ENCODE data around the gene SHB.
"Not testable (repeated sequence)": the region's sequence is repeated elsewhere in the genome, so short reads cannot be mapped to it uniquely, and the experiment has no call there.

SHB gene

GRCh38 chr9:37887977-37888583, 180.9 kb downstream of the SHB start:
- H3K36me3 ChIP-seq (ENCODE audit: control insufficient read depth in 1 of 2, insufficient read depth in 2 of 2, low read length in 2 of 2) = peaks cover 2 to 24% of the 10 kb centered on the region in 2 donors
- not testable (repeated sequence) for H3K4me1 ChIP-seq (ENCODE audit: control insufficient read depth in 1 of 2, insufficient read depth in 2 of 2, low read length in 2 of 2); H3K27ac ChIP-seq (ENCODE audit: low read depth, low read length); H3K4me3 ChIP-seq (ENCODE audit: low read depth in 1 of 2, low read length in 2 of 2); H3K9ac ChIP-seq (ENCODE audit: low read depth in 1 of 2, low read length in 2 of 2); H3K27me3 ChIP-seq (ENCODE audit: control insufficient read depth in 1 of 2, insufficient read depth in 2 of 2, low read length in 2 of 2); H3K9me3 ChIP-seq (ENCODE audit: control insufficient read depth in 1 of 2, low read length in 2 of 2)

- no peak overlapping the region for H3K9ac ChIP-seq (ENCODE audit: low read depth in 1 of 2, low read length in 2 of 2)
- H3K36me3 ChIP-seq (ENCODE audit: control insufficient read depth in 1 of 2, insufficient read depth in 2 of 2, low read length in 2 of 2) = peaks cover 3 to 15% of the 10 kb centered on the region in 2 donors
- H3K4me1 ChIP-seq (ENCODE audit: control insufficient read depth in 1 of 2, insufficient read depth in 2 of 2, low read length in 2 of 2) = no peaks in the 10 kb centered on the region
- H3K4me3 ChIP-seq (ENCODE audit: low read depth in 1 of 2, low read length in 2 of 2) = no peak overlapping the region
- no peaks in the 10 kb centered on the region for H3K27me3 ChIP-seq (ENCODE audit: control insufficient read depth in 1 of 2, insufficient read depth in 2 of 2, low read length in 2 of 2)
- peaks cover 3 to 5% of the 10 kb centered on the region in 2 donors for H3K9me3 ChIP-seq (ENCODE audit: control insufficient read depth in 1 of 2, low read length in 2 of 2)
- no peak overlapping the region for H3K27ac ChIP-seq (ENCODE audit: low read depth, low read length)
These were observed 188.0 kb downstream of the SHB start for GRCh38 chr9:37880916-37881479.

- Histone ChIP-seq H3K27ac (ENCODE audit: low read depth, low read length) (no peak overlapping the region), H3K4me1 (ENCODE audit: control insufficient read depth in 1 of 2, insufficient read depth in 2 of 2, low read length in 2 of 2) (no peaks in the 10 kb centered on the region), H3K9ac (ENCODE audit: low read depth in 1 of 2, low read length in 2 of 2) (no peak overlapping the region), H3K27me3 (ENCODE audit: control insufficient read depth in 1 of 2, insufficient read depth in 2 of 2, low read length in 2 of 2) (no peaks in the 10 kb centered on the region), H3K4me3 (ENCODE audit: low read depth in 1 of 2, low read length in 2 of 2) (no peak overlapping the region), H3K36me3 (ENCODE audit: control insufficient read depth in 1 of 2, insufficient read depth in 2 of 2, low read length in 2 of 2) (peaks cover 3 to 9% of the 10 kb centered on the region in 2 donors), H3K9me3 (ENCODE audit: control insufficient read depth in 1 of 2, low read length in 2 of 2) (peaks cover 3 to 5% of the 10 kb centered on the region in 2 donors)
These were observed 192.7 kb downstream of the SHB start for GRCh38 chr9:37876376-37876775.

GRCh38 chr9:37873955-37874354, 195.1 kb downstream of the SHB start:
- Histone ChIP-seq H3K27ac (ENCODE audit: low read depth, low read length) (no peak overlapping the region), H3K4me1 (ENCODE audit: control insufficient read depth in 1 of 2, insufficient read depth in 2 of 2, low read length in 2 of 2) (no peaks in the 10 kb centered on the region), H3K4me3 (ENCODE audit: low read depth in 1 of 2, low read length in 2 of 2) (no peak overlapping the region), H3K27me3 (ENCODE audit: control insufficient read depth in 1 of 2, insufficient read depth in 2 of 2, low read length in 2 of 2) (no peaks in the 10 kb centered on the region), H3K9ac (ENCODE audit: low read depth in 1 of 2, low read length in 2 of 2) (no peak overlapping the region), H3K36me3 (ENCODE audit: control insufficient read depth in 1 of 2, insufficient read depth in 2 of 2, low read length in 2 of 2) (peaks cover 3 to 4% of the 10 kb centered on the region in 2 donors), H3K9me3 (ENCODE audit: control insufficient read depth in 1 of 2, low read length in 2 of 2) (peaks cover 3 to 5% of the 10 kb centered on the region in 2 donors)

- no peak overlapping the region for H3K9ac ChIP-seq (ENCODE audit: low read depth in 1 of 2, low read length in 2 of 2)
- no peaks in the 10 kb centered on the region for H3K9me3 ChIP-seq (ENCODE audit: control insufficient read depth in 1 of 2, low read length in 2 of 2)
- no peak overlapping the region for H3K4me3 ChIP-seq (ENCODE audit: low read depth in 1 of 2, low read length in 2 of 2)
- H3K4me1 ChIP-seq (ENCODE audit: control insufficient read depth in 1 of 2, insufficient read depth in 2 of 2, low read length in 2 of 2) = peaks cover 0 to under 1% of the 10 kb centered on the region in 2 donors
- no peak overlapping the region for H3K27ac ChIP-seq (ENCODE audit: low read depth, low read length)
- no peaks in the 10 kb centered on the region for H3K27me3 ChIP-seq (ENCODE audit: control insufficient read depth in 1 of 2, insufficient read depth in 2 of 2, low read length in 2 of 2)
- no peaks in the 10 kb centered on the region for H3K36me3 ChIP-seq (ENCODE audit: control insufficient read depth in 1 of 2, insufficient read depth in 2 of 2, low read length in 2 of 2)
These were observed 198.2 kb downstream of the SHB start for GRCh38 chr9:37870799-37871176.

GRCh38 chr9:37870081-37870798, 198.8 kb downstream of the SHB start:
- no peak overlapping the region for H3K4me3 ChIP-seq (ENCODE audit: low read depth in 1 of 2, low read length in 2 of 2)
- H3K27ac ChIP-seq (ENCODE audit: low read depth, low read length) = no peak overlapping the region
- H3K9me3 ChIP-seq (ENCODE audit: control insufficient read depth in 1 of 2, low read length in 2 of 2) = no peaks in the 10 kb centered on the region
- no peaks in the 10 kb centered on the region for H3K36me3 ChIP-seq (ENCODE audit: control insufficient read depth in 1 of 2, insufficient read depth in 2 of 2, low read length in 2 of 2)
- H3K9ac ChIP-seq (ENCODE audit: low read depth in 1 of 2, low read length in 2 of 2) = no peak overlapping the region
- peaks cover 0 to 6% of the 10 kb centered on the region in 2 donors for H3K4me1 ChIP-seq (ENCODE audit: control insufficient read depth in 1 of 2, insufficient read depth in 2 of 2, low read length in 2 of 2)
- no peaks in the 10 kb centered on the region for H3K27me3 ChIP-seq (ENCODE audit: control insufficient read depth in 1 of 2, insufficient read depth in 2 of 2, low read length in 2 of 2)
